GM10847 (cell line): ENCODE results near the gene RANBP1.

Experiments used
- POLR2A ChIP-seq: IDR thresholded peaks from 2 replicates; pipeline ENCODE4 v1.6.1; 2011; ENCODE audit not compliant: insufficient read length; ENCODE audit errors: extremely low read depth

Gene RANBP1

DNA sequence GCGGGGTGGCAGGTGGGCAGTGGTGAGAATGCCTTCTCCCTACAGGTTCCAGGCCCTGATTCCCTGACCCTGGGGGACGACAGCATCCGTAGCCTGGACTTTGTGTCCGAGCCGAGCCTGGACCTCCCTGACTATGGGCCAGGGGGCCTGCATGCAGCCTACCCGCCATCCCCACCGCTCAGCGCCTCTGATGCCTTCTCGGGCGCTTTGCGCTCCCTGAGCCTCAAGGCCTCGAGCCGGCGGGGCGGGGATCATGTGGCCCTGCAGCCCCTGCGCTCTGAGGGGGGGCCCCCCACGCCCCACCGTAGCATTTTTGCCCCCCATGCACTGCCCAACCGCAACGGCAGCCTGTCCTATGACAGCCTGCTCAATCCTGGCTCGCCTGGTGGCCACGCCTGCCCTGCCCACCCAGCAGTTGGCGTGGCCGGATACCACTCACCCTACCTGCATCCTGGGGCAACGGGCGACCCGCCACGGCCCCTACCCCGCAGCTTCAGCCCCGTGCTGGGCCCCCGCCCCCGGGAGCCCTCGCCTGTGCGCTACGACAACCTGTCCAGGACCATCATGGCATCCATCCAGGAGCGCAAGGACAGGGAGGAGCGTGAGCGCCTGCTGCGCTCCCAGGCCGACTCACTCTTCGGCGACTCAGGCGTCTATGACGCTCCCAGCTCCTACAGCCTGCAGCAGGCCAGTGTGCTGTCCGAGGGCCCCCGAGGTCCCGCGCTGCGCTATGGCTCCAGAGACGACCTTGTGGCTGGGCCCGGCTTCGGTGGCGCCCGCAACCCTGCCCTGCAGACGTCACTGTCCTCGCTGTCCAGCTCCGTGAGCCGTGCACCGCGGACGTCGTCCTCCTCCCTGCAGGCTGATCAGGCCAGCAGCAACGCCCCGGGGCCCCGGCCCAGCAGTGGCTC, 27.1 kb downstream of the RANBP1 start:
- TF ChIP-seq POLR2A, result no peak

DNA sequence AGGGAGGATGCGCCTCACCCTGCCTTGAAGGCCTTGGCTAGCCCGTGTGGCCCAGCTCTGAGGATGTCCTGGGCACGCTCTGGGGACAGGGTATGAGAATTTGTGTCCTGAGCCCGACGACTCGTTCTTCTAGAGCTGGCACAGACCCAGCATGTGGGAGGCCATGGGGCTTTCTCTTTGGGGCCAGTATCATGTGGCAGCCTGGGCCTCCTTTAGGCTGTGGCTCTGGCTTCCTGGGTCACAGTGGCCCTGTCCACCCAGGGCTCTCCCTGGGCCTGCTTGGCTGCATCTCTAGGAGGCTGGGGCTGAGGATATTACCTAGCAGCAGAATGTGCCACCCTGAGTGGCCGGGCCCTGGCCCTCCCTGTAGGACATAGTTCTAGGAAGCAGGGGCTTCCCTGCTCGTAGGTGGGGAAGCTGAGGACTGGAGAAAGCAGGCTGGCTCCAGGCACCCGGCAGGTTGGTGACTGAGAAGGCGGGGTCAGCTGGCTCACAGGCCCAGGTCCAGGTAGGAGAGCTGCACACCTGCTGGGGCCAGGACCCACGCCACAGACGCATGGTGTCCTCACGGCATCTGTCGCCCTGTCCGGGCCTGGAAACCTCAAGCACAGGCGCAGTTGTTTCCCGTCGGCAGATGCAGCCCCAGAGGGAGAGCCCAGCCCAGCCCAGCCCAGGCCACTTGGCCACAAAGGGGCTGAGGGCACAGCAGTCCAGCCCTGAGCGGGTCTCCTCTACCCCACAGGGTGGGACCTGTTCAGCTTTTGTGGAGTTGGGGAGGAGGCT, 28.2 kb downstream of the RANBP1 start:
- TF ChIP-seq POLR2A, result no peak

DNA sequence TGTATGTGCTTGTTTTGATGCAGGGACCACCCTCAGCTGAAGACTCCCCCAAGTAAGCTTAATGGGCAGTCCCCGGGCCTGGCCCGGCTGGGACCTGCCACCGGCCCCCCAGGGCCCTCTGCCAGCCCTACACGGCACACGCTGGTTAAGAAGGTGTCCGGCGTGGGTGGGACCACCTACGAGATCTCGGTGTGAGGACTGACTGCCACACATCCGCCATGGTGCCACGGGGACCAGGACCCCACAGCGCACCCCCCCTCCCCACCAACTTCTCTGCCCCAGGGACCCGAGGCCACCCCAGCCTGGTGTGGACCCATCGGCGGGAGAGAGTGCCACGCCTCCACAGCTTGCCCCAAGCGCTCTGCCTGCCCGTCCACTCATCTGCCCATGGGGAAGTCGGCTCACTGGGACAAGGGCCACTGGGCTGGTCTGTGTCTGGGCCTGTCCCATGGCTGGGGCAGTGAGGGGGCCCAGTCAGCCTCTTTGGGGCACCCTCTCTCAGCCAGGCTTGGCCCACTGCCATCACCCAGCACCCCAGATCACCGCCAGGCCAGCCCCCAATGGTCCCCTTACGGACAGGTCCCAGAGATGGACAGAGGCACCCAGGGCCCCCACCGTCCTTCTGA, 29.4 kb downstream of the RANBP1 start:
- TF ChIP-seq POLR2A, result no peak

DNA sequence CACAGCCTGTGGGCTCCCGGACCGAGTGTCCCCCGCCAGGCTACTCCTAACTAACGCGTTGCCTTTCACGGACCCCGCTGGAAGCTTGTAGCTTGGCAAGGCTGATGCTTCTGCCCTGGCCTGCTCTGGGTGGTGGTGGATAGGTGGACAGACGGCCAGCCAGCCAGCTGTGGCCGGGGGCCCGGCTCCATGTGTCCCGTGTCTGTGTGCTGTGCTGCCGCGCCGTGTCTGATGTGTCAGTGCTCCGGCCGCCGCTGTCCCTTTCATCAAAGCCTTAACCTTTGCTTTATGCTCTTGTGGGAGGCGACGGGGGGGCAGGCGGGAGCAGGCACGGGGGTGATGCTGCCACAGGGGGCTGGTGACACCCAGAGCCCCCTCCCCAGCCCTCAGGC, 29.9 kb downstream of the RANBP1 start:
- no peak for TF ChIP-seq POLR2A

DNA sequence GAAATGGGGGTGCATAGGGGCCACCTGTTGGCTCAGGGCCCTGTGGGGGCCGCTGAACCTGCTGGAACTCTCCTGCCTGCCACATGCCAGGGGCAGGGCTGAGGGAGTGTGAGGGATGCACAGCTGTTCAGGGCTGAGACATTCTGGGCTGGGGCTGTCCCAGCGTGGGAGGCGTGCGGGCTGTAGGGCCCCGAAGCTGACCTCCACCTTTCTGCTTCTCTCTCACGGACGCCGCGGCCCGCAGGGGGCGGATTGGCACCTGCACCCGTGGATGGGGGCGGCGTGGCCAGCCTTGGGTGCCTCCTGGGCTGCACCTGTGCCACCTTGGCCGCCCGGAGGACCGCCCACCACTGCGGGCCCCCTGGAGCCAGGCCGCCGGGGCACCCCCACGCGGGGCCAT, 30.9 kb downstream of the RANBP1 start:
- TF ChIP-seq POLR2A, result no peak

DNA sequence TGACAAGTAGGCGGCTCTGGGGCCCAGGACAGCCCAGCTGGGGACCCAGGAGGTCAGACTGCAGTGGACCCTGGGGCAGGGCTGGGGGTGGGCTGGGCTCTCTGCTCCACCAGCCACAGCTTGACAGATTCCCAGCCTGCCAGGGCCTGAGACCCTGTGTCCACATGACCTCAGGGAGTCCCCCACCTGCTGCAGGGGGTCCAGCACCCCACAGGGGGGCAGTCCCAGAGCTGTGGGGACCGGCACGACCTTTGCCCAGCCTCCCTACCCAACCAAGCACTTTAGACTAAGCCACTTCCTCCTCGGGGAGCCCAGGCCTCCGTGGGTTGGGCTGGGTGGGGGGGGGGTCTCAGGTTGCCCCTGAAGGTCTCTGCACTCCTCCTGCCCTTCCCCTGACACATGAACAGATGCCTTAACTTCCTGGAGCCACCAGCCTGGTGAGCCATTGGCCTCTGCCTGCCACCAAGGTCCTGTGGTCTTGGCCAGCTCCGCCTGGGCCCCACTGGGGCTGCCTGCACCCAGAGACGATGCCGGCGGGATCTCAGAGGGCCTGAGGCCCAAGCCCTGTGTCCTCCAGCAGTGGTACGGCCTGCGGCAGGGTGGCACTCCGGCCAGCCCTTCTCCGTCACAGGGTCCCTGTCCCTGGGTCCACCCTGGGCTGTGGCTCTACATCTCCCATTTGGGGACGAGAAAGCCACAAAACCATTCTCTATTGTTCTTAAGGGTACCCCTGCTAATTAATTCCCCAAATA, 31.5 kb downstream of the RANBP1 start:
- TF ChIP-seq POLR2A, result no peak

DNA sequence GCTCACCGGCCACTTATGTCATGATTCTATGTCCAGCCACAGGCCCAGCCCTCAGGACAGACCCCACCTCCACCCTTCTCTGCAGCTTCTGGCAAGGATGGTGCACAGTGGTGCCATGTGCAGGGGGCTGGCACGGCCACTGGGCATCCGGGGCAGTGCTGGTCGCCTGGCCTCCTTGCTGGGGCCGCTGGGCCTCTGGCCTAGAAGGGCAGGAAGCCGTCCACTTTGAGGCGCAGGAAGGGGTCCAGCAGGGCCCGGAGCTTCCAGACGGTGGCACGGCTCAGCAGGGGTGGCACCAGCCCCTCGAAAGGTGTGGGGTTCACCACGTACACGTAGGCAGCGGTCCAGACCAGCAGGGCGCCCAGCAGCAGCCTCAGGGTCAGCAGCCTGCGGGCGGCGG, 32.5 kb downstream of the RANBP1 start:
- no peak for TF ChIP-seq POLR2A

DNA sequence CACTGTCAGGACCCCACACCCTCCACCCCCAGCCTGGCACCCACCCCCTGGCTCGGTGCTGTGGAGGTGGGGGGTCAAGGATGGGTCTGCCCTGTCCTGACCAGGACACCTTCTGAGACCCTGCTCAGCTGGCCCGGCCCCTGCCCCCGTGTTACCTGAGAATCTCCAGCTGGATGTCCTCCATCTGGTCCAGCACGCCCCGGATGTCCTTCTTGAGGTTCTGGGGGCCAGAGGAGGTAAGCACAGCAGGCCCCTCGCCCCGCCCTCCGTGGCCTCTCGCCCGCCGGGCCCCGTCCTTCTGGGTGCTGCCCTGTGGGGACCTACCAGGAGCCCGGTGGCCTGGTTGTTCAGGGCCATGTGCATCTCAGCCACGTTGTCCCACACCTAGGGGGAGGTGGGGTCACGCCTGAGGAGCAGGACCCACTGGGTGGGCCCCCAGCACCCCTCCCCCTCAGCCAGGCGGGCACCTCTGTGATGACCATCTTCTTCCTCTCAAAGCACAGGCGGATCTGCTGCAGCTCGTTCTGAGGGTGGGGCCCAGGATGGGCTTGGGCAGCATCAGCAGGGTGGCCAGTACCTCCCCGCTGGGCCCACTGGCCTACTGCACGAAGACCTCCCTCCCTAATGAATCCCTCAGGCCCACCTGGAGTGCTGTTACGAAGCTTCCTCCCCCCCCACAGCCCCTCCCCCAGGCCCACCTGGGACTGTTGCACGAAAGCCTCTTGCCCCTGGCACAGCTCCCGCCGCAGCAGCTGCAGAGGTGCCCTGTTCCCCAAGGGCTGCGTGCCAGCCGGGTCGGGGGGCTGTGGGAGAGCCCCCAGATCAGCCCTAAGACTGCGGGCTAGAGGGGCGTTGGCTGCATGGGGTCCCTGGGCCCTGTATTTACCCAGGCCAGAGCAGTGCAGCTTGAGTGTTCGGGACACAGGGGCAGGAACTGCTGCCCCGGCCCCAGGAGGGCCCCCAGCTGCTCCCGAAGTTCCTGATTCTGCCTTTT, 33.6 kb downstream of the RANBP1 start:
- TF ChIP-seq POLR2A, result no peak

DNA sequence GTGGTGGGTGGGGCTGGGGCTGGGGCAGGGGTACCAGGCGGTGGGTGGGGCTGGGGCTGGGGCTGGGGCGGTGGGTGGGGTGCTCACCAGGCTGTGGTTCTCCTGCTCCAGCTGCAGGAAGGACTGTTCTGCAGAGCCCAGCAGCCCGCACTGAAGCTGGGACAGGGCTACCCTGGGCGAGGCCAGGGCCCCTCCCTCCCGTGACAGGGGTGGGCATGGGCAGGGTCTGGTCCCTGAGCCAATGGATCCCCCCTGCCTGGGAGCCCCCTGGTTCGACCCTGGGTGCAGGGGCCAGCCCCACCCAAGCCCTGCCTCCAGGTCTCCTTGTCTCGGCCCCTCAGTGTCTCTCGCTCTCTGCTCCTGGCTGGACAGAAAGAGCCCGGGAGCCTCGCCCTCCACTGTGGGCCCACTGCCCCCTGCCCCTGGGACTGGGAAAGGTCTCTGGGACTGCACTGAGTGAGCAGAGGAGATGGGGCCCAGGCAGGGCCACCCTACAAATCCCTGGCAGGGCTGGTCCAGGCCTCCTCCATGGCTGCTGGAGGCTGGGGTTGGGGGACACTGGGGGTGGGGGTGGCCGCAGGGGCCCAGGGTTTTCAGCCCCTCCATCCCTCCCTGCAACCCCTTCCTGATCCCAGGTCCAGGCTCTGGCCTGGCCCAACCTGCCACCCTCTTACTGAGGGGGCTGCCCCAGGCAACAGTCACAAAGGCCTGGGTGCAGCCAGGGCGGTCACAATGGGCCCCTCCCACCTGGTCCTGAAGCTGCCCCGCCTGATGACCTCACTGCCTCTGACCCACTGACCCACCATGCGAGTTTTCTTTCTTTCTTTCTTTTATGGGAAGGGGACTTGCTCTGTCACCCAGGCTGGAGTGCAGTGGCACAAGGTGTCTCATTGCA, 34.7 kb downstream of the RANBP1 start, which contains the start of gene CCDC188:
Gene CCDC188, minus strand, starts transcription at position 675 of the 895 bp plus-strand sequence. Its CDS starts 69 bp downstream, at position 606.
- no peak for TF ChIP-seq POLR2A

DNA sequence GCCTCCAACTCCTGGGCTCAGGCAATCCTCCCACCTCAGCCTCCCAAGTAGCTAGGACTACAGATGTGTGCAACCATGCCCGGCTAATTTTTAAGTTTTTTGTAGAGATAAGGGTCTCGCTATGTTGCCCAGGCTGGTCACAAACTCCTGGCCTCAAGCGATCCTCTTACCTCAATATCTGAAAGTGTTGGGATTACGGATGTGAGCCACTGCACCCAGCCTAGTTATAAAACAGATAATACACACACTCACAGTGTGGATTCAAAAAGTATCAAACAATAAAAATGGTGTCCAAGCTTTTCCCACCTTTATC, 35.3 kb downstream of the RANBP1 start:
- no peak for TF ChIP-seq POLR2A

DNA sequence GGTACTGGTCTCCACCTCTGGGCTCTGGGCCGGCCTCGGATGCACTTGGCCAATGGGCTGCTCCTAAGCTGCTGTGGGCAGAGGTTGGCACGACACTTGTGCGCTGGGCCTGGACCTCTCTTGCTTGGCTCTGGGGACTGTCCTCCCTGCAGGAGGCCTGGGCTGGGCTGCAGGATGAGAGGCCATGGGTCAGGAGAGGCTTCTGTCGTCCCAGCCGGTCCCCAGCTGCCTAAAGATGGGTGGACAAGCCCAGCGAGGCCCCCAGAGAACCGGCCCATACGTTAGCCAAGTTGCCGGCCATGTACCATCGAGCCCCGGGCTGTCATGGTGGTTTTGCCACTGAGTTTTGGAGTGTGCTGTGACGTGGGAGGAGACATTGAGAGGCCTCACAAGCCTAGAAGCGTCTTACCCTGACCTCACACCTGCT, 36.6 kb downstream of the RANBP1 start:
- TF ChIP-seq POLR2A, result no peak

DNA sequence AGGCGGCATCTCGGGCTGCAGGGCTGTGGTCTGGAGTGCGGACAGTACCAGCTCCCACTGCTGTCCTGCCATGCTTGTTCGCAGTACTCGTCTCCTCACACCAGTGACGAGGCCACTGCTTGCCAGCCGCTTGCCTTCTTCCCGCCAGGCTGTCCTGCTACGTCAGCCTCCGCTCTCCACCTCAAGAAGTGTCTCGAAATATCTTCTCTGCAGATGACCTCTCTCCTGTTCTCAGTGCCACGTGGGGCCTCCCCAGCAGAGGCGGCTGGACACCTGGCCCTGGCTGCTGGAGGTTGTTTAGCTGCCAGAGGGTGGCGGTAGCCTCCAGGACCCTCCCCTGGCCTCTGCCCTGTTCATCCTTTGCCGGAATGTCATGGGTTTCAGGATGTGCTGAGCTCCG, 38.0 kb downstream of the RANBP1 start:
- TF ChIP-seq POLR2A, result no peak

DNA sequence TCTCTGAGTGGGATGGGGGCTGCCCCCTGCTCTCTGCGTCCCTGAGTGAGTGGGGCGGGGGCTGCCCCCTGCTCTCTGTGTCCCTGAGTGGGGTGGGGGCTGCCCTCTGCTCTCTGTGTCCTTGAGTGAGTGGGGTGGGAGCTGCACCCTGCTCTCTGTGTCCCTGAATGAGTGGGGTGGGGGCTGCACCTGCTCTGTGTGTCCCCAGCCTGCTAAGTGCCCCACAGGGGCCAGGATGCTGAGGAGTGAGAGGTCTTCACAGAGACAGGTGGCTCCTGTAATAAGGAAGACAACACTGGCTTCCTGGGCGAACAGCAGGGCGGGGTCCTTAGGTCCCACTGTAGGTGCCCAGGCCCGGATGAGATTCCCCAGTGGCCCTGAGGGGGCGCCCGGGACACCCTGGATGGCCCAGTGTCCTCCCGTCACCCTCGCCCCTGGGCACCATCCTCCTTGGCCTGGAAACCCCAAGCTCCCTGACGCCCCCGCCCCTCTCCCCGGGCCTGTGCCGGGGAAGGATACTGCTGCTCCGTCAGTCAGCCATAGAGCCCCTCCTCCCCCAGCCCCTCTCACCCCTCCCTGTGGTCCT, 38.8 kb downstream of the RANBP1 start:
- no peak for TF ChIP-seq POLR2A
